T-cell (primary cell): ENCODE measurements around the gene NPC1. TPM values are rescaled to one million over a fixed set of nuclear protein-coding genes. Genes with fewer than 3 reads are reported as not detected.

Source experiments
- ATAC-seq, 4 experiments: fragments of 200-7000 bp in 3 of 4; fragments of 150-1000 bp in 1 of 4; cut with Tn5 transposase; replicated peaks in 1 of 4; 1 replicate in 3 of 4; 2 replicates in 1 of 4; pipeline ENCODE4 v1.10.0; 2021; ENCODE audit warnings: moderate library complexity in 3 of 4, mild to moderate bottlenecking in 2 of 4, moderate number of reproducible peaks in 1 of 4
- CTCF ChIA-PET, 2 donors: fragments of 300-600 bp; sonication (Branson Sonifier 250); formaldehyde crosslinking; loops; one replicate each; lab custom pipeline; 2022; ENCODE audit warnings: antibody characterized with exemption in 2 of 2; lab: Charles Lee
- POLR2A ChIA-PET, 2 donors: fragments of 300-600 bp; sonication (Branson Sonifier 250); formaldehyde crosslinking; loops; one replicate each; lab custom pipeline; 2022; ENCODE audit warnings: antibody characterized with exemption in 2 of 2; lab: Charles Lee
- DNase-seq, 35 experiments: peaks; one replicate each; pipeline versions ENCODE4 v3.0.0 to v3.0.0-alpha.2; 2013 to 2023
- H3K27ac ChIP-seq: one replicate; pipeline ENCODE4 v1.5.1; 2013; ENCODE audit warnings: low read length
- H3K27me3 ChIP-seq, 2 experiments: replicated peaks in 1 of 2; 1 replicate in 1 of 2; 2 replicates in 1 of 2; pipeline versions ENCODE4 v1.6.1 to v1.7.0; 2013; ENCODE audit warnings: low read length in 1 of 2, mixed read lengths in 1 of 2; ENCODE audit not compliant: control insufficient read depth in 2 of 2, insufficient read depth in 2 of 2; ENCODE audit errors: extremely low read depth in 1 of 2
- H3K36me3 ChIP-seq, 2 donors: 1 replicate in 1 of 2; 2 replicates in 1 of 2; pipeline versions ENCODE4 v1.6.1 to v1.7.0; 2013; ENCODE audit warnings: low read length in 1 of 2; ENCODE audit not compliant: control insufficient read depth in 2 of 2, insufficient read depth in 1 of 2; ENCODE audit errors: extremely low read depth in 1 of 2
- H3K4me1 ChIP-seq, 2 experiments: 1 replicate in 1 of 2; 2 replicates in 1 of 2; pipeline versions ENCODE4 v1.6.1 to v1.7.0; 2013; ENCODE audit warnings: low read length in 2 of 2, mixed read lengths in 1 of 2; ENCODE audit not compliant: insufficient read depth in 2 of 2, control insufficient read depth in 1 of 2; ENCODE audit errors: extremely low read depth in 1 of 2
- H3K4me3 ChIP-seq, 2 donors: 1 replicate in 1 of 2; 2 replicates in 1 of 2; pipeline versions ENCODE4 v1.5.1 to v1.7.0; 2013; ENCODE audit warnings: mild to moderate bottlenecking in 2 of 2, low read length in 1 of 2, moderate library complexity in 1 of 2; ENCODE audit not compliant: control insufficient read depth in 1 of 2; ENCODE audit errors: extremely low read depth in 1 of 2
- H3K9me3 ChIP-seq: 2 replicates; pipeline ENCODE4 v1.7.0; 2013
- H3K27ac Mint-ChIP-seq, 2 donors: one replicate each; pipeline ENCODE4 v1.8.0; 2020 to 2021; ENCODE audit warnings: mild to moderate bottlenecking in 2 of 2, mixed read lengths in 2 of 2
- H3K27me3 Mint-ChIP-seq, 2 donors: one replicate each; pipeline ENCODE4 v1.8.0; 2021 to 2022; ENCODE audit warnings: mixed read lengths in 2 of 2
- H3K36me3 Mint-ChIP-seq: one replicate; pipeline ENCODE4 v1.8.0; 2021; ENCODE audit warnings: mixed read lengths
- H3K4me1 Mint-ChIP-seq, 3 donors: one replicate each; pipeline ENCODE4 v1.8.0; 2020 to 2022; ENCODE audit warnings: mixed read lengths in 3 of 3, mild to moderate bottlenecking in 1 of 3
- H3K4me3 Mint-ChIP-seq, 3 donors: one replicate each; pipeline ENCODE4 v1.8.0; 2020 to 2022; ENCODE audit warnings: mild to moderate bottlenecking in 3 of 3, mixed read lengths in 3 of 3, moderate library complexity in 3 of 3
- H3K9me3 Mint-ChIP-seq, 3 donors: one replicate each; pipeline ENCODE4 v1.8.0; 2020 to 2022; ENCODE audit warnings: mixed read lengths in 3 of 3
- WGBS: methylation state at CpG from one replicate; pipeline ENCODE4 v1.1.5; 2013; ENCODE audit warnings: missing lambda C conversion rate; ENCODE audit not compliant: insufficient coverage; 5-methylcytosine and 5-hydroxymethylcytosine counted together
- total RNA-seq, 35 experiments: library from RNA in 6 of 35; stranded (reverse) in 6 of 35; fragments of 120-200 nt in 1 of 35; gene quantifications; one replicate each; pipeline versions ENCODE4 v1.2.1 to v1.2.4 and lab custom pipeline; 2013 to 2026

NPC1 gene
- total RNA-seq, 5 donors from 2014 or later (not counting 1 experiment from before 2014, with no cell fraction given) = 35.2 to 52.7 (median 39.4) TPM

DNA sequence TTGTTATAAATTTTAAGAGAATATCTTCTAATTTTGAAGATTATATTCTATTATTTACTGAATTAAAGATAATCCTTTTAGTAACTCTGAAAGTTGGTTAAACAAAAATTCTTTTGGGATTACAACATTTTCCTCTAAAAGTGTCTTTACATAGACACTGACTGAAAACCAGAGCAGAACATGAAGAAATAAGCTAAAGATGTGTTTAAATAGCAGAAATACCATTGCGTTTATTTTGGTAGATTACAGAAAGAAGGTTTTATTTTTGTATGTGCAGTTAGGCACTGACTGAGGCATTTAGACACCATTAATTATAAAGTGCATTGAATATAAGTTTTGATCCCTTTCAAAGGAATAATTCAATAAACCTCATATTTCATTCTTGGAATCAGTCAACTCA, 13.5 kb upstream of the NPC1 start:
- WGBS = no CpG with 5 or more reads among the region's 1 CpG
- Mint-ChIP-seq H3K9me3 (no peaks in the 10 kb centered on the region), H3K27ac (no peak overlapping the region), H3K36me3 (no peaks in the 10 kb centered on the region), H3K27me3 (peaks cover 0 to 5% of the 10 kb centered on the region in 2 donors), H3K4me1 (no peaks in the 10 kb centered on the region), H3K4me3 (no peak overlapping the region)
- no peak for ATAC-seq
- Histone ChIP-seq H3K9me3 (no peaks in the 10 kb centered on the region), H3K4me3 (no peak overlapping the region), H3K4me1 (no peaks in the 10 kb centered on the region), H3K27me3 (peaks cover 0 to 2% of the 10 kb centered on the region in 2 experiments), H3K36me3 (no peaks in the 10 kb centered on the region), H3K27ac (no peak overlapping the region)
- CTCF ChIA-PET = no interaction called here
- no peak for DNase-seq
- POLR2A ChIA-PET = no interaction called here

DNA sequence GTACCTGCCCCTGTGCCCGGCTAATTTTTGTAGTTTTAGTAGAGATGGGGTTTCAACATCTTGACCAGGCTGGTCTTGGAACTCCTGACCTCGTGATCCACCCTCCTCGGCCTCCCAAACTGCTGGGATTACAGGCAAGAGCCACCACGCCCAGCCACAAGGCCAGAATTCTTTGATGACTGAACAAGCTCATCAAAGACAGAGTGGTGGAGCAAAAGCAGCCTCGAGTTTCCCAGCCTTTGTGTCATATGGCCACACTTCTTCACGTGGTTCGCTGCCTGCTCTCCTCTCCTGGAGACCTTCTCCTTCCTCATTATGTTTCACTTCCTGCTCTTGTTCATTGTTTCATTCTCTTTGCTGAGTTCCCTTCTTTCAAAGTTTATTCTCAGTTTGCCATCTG, 9.9 kb upstream of the NPC1 start:
- no peak for ATAC-seq
- WGBS = 70% methylated on average over 6 of the region's 7 CpGs
- Mint-ChIP-seq H3K27ac (no peak overlapping the region), H3K4me1 (no peaks in the 10 kb centered on the region), H3K4me3 (no peak overlapping the region), H3K36me3 (no peaks in the 10 kb centered on the region), H3K9me3 (no peaks in the 10 kb centered on the region), H3K27me3 (peaks cover 0 to 8% of the 10 kb centered on the region in 2 donors)
- no peaks in the 10 kb centered on the region for H3K27me3 ChIP-seq
- H3K27ac ChIP-seq = no peak overlapping the region
- ChIA-PET POLR2A (no interaction called here), CTCF (no interaction called here)
- H3K36me3 ChIP-seq = no peaks in the 10 kb centered on the region
- no peaks in the 10 kb centered on the region for H3K9me3 ChIP-seq
- H3K4me3 ChIP-seq = no peak overlapping the region
- no peaks in the 10 kb centered on the region for H3K4me1 ChIP-seq
- DNase-seq = no peak

DNA sequence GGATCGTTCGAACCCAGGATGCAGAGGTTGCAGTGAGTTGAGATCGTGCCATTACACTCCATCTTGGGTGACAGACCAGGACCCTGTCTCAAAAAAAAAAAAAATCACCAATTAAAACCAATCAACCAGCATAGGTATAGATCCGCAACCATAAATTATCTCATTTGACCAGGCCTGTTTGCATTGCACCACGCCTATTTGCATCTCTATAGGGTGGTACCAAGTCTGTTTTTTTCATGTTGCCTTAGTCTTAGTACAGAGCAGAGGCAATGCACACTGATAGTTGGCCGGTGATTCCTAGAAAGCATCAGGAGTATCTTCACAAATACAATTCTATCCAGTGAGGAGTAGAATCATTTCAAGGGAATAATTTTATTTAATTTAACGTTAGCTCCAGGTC, 9.3 kb upstream of the NPC1 start:
- Histone ChIP-seq H3K27ac (no peak overlapping the region), H3K27me3 (no peaks in the 10 kb centered on the region), H3K36me3 (no peaks in the 10 kb centered on the region), H3K4me1 (no peaks in the 10 kb centered on the region), H3K9me3 (no peaks in the 10 kb centered on the region), H3K4me3 (no peak overlapping the region)
- H3K27ac Mint-ChIP-seq = no peak overlapping the region
- CTCF ChIA-PET = interaction anchor here in 1 of 2 donors (0.7 kb wide), 1 partner anchor 547 kb away, joined by 3 read pairs; no protein-coding TSS in a partner anchor
- H3K4me1 Mint-ChIP-seq = no peaks in the 10 kb centered on the region
- ATAC-seq = no peak
- POLR2A ChIA-PET = no interaction called here
- WGBS = no CpG with 5 or more reads among the region's 7 CpGs
- no peaks in the 10 kb centered on the region for H3K9me3 Mint-ChIP-seq
- peaks cover 0 to 8% of the 10 kb centered on the region in 2 donors for H3K27me3 Mint-ChIP-seq
- no peaks in the 10 kb centered on the region for H3K36me3 Mint-ChIP-seq
- DNase-seq = no peak
- no peak overlapping the region for H3K4me3 Mint-ChIP-seq

DNA sequence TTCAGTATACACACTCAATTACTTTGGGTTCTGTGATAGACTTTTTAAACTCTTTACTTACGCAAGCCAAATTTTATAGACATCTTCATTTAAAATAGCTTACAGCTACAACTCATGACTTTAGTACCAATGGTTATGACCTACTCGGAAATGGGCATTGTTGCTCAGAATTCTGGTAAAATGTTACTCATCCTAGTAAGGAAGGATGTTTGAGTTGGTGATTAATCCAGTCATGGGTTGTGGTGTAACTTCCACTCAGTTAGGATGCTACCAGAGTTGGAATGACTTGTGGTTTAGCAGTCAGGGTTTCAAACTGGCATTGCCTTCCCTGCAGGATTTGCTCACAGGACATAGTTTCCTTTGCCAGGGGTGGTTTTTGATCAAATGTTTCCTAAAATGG, 7.4 kb upstream of the NPC1 start:
- CTCF ChIA-PET = no interaction called here

DNA sequence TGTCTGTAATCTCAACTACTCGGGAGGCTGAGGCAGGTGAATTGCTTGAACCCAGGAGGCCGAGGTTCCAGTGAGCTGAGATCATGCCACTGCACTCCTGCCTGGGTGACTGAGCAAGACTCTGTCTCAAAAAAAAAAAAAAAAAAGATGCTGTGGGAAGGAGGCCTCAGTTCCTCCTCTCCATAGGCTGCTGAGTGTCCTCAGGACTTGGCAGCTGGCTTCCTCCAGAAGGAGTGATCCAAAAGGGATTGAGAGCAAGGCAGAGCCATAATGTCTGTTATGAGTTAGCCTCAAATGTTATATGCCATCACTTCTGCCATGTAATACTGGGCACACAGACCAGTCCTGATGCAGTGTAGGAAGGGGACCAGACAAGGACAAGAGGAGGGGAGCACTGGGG, 6.6 kb upstream of the NPC1 start:
- Histone ChIP-seq H3K9me3 (no peaks in the 10 kb centered on the region), H3K4me1 (no peaks in the 10 kb centered on the region), H3K27ac (no peak overlapping the region), H3K36me3 (no peaks in the 10 kb centered on the region), H3K27me3 (no peaks in the 10 kb centered on the region), H3K4me3 (no peak overlapping the region)
- Mint-ChIP-seq H3K27ac (no peak overlapping the region), H3K4me1 (no peaks in the 10 kb centered on the region), H3K27me3 (peaks cover 0 to 8% of the 10 kb centered on the region in 2 donors), H3K9me3 (no peaks in the 10 kb centered on the region), H3K36me3 (no peaks in the 10 kb centered on the region), H3K4me3 (no peak overlapping the region)
- ChIA-PET CTCF (no interaction called here), POLR2A (no interaction called here)
- ATAC-seq (no peak), DNase-seq (no peak)
- 100% methylated on average over 2 of the region's 2 CpGs for WGBS

More for the DNA sequence above, 7.4 kb upstream of the NPC1 start:
- H3K36me3 Mint-ChIP-seq = no peaks in the 10 kb centered on the region
- Histone ChIP-seq H3K27ac (no peak overlapping the region), H3K9me3 (no peaks in the 10 kb centered on the region), H3K27me3 (no peaks in the 10 kb centered on the region), H3K36me3 (no peaks in the 10 kb centered on the region), H3K4me3 (no peak overlapping the region), H3K4me1 (no peaks in the 10 kb centered on the region)
- WGBS = no CpG with 5 or more reads among the region's 2 CpGs
- POLR2A ChIA-PET = no interaction called here
- H3K27ac Mint-ChIP-seq = no peak overlapping the region
- ATAC-seq (no peak), DNase-seq (no peak)
- H3K9me3 Mint-ChIP-seq = no peaks in the 10 kb centered on the region
- H3K4me1 Mint-ChIP-seq = no peaks in the 10 kb centered on the region
- H3K27me3 Mint-ChIP-seq = peaks cover 0 to 8% of the 10 kb centered on the region in 2 donors
- no peak overlapping the region for H3K4me3 Mint-ChIP-seq

DNA sequence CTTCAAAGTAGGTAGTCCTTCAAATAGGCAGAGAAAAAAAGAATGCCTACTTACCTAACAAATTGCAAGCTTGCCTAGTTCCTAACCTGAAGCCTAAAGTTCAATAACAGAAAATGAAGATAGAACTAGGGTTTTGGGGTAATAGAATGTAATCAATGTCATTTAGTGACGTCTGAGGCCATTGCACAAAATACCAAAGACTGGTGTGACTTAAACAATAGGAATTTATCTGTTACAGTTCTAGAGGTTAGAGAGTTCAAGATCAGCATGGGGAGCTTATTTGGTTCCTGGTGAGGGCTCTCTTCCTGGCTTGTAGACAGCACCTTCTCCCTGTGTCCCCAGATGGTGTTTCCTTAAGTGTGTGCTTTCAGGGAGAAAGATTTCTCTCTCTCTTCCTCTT, 4.7 kb upstream of the NPC1 start:
- no peaks in the 10 kb centered on the region for H3K9me3 ChIP-seq
- DNase-seq (no peak), ATAC-seq (no peak)
- H3K4me1 Mint-ChIP-seq = peaks cover 0 to 6% (median 6%) of the 10 kb centered on the region in 3 donors
- no peaks in the 10 kb centered on the region for H3K36me3 Mint-ChIP-seq
- no peak overlapping the region for H3K4me3 Mint-ChIP-seq
- no peak overlapping the region for H3K27ac ChIP-seq
- peaks cover 2 to 7% of the 10 kb centered on the region in 2 experiments for H3K4me1 ChIP-seq
- ChIA-PET POLR2A (no interaction called here), CTCF (interaction anchor here (0.6 to 0.9 kb wide), 2 partner anchors 95 to 105 kb away, joined by 3 to 7 read pairs; no protein-coding TSS in a partner anchor)
- peaks cover 0 to 3% of the 10 kb centered on the region in 2 donors for H3K27me3 Mint-ChIP-seq
- H3K27me3 ChIP-seq = no peaks in the 10 kb centered on the region
- H3K9me3 Mint-ChIP-seq = no peaks in the 10 kb centered on the region
- WGBS = 0% methylated on average over 1 of the region's 1 CpG
- H3K4me3 ChIP-seq = no peak overlapping the region
- H3K36me3 ChIP-seq = no peaks in the 10 kb centered on the region
- no peak overlapping the region for H3K27ac Mint-ChIP-seq
